Thymus (tissue), 11 donors: ENCODE measurements around the gene ZRANB1. TPM values are rescaled to one million over a fixed set of nuclear protein-coding genes. Genes with fewer than 3 reads are reported as not detected.

Experiments
- DNase-seq, 9 donors: peaks; one replicate each; pipeline ENCODE4 v3.0.0-alpha.2; 2013; ENCODE audit warnings: low spot score in 9 of 9, low read depth in 6 of 9, missing footprints in 1 of 9
- H3K27ac ChIP-seq, 2 donors: one replicate each; pipeline ENCODE4 v1.5.1; 2013; ENCODE audit warnings: control low read depth in 1 of 2, low read depth in 1 of 2, low read length in 1 of 2, mild to moderate bottlenecking in 1 of 2, moderate library complexity in 1 of 2
- H3K27me3 ChIP-seq, 2 donors: one replicate each; pipeline ENCODE4 v1.5.1; 2013; ENCODE audit warnings: low read length in 1 of 2; ENCODE audit not compliant: control insufficient read depth in 2 of 2, insufficient read depth in 1 of 2
- H3K36me3 ChIP-seq, 2 donors: one replicate each; pipeline ENCODE4 v1.5.1; 2013; ENCODE audit warnings: low read length in 1 of 2, mild to moderate bottlenecking in 1 of 2, moderate library complexity in 1 of 2; ENCODE audit not compliant: control insufficient read depth in 2 of 2, insufficient read depth in 2 of 2
- H3K4me1 ChIP-seq, 2 donors: one replicate each; pipeline ENCODE4 v1.5.1; 2013; ENCODE audit warnings: low read length in 2 of 2; ENCODE audit not compliant: control insufficient read depth in 2 of 2, insufficient read depth in 2 of 2
- H3K4me3 ChIP-seq, 2 donors: one replicate each; pipeline ENCODE4 v1.5.1; 2013; ENCODE audit warnings: low read length in 2 of 2, control low read depth in 1 of 2, mild to moderate bottlenecking in 1 of 2
- H3K9me3 ChIP-seq, 2 donors: one replicate each; pipeline ENCODE4 v1.5.1; 2013; ENCODE audit warnings: low read length in 1 of 2, mild to moderate bottlenecking in 1 of 2; ENCODE audit not compliant: control insufficient read depth in 2 of 2, insufficient read depth in 1 of 2
- WGBS: extraction: QIAGEN DNeasy Blood & Tissue Kit; methylation state at CpG from one replicate; pipeline ENCODE4 v1.1.7; 2013; 5-methylcytosine and 5-hydroxymethylcytosine counted together
- polyA plus RNA-seq: library from polyadenylated mRNA; stranded (reverse); fragments of 200-250 nt; gene quantifications from one replicate; pipeline ENCODE4 v1.2.3, GENCODE V29; 2013
- total RNA-seq: library from RNA; stranded (reverse); fragments of 120-200 nt; gene quantifications from one replicate; pipeline ENCODE4 v1.2.4, GENCODE V29; 2013
- donor health status: healthy.

ZRANB1 gene
- total and polyA plus RNA-seq, 2 donors: 16.0 to 17.5 TPM

- Histone ChIP-seq H3K4me1 (no peaks in the 10 kb centered on the region), H3K27ac (no peak overlapping the region), H3K9me3 (no peaks in the 10 kb centered on the region), H3K4me3 (no peak overlapping the region), H3K27me3 (no peaks in the 10 kb centered on the region), H3K36me3 (no peaks in the 10 kb centered on the region)
- no peak for DNase-seq
- 95% methylated on average over 16 of the region's 16 CpGs for WGBS
Observed at GRCh38 chr10:125011171-125011925, 69.4 kb downstream of the ZRANB1 start.

GRCh38 chr10:125011926-125012705 lies 70.2 kb downstream of the ZRANB1 start:
- DNase-seq: no peak
- WGBS: 97% methylated on average over 27 of the region's 27 CpGs
- Histone ChIP-seq H3K27me3 (no peaks in the 10 kb centered on the region), H3K9me3 (no peaks in the 10 kb centered on the region), H3K27ac (no peak overlapping the region), H3K4me3 (no peak overlapping the region), H3K36me3 (no peaks in the 10 kb centered on the region), H3K4me1 (no peaks in the 10 kb centered on the region)

- Histone ChIP-seq H3K4me3 (no peak overlapping the region), H3K36me3 (no peaks in the 10 kb centered on the region), H3K9me3 (no peaks in the 10 kb centered on the region), H3K27ac (no peak overlapping the region), H3K4me1 (no peaks in the 10 kb centered on the region), H3K27me3 (no peaks in the 10 kb centered on the region)
- DNase-seq: no peak
- 96% methylated on average over 15 of the region's 15 CpGs for WGBS
Observed at GRCh38 chr10:125012851-125013528, 71.1 kb downstream of the ZRANB1 start.

GRCh38 chr10:125013529-125013872 lies 71.6 kb downstream of the ZRANB1 start:
- no peak for DNase-seq
- Histone ChIP-seq H3K4me1 (no peaks in the 10 kb centered on the region), H3K9me3 (no peaks in the 10 kb centered on the region), H3K27me3 (no peaks in the 10 kb centered on the region), H3K27ac (no peak overlapping the region), H3K4me3 (no peak overlapping the region), H3K36me3 (no peaks in the 10 kb centered on the region)
- 98% methylated on average over 7 of the region's 7 CpGs for WGBS

GRCh38 chr10:125014086-125014830 lies 72.3 kb downstream of the ZRANB1 start:
- Histone ChIP-seq H3K9me3 (no peaks in the 10 kb centered on the region), H3K4me1 (no peaks in the 10 kb centered on the region), H3K27me3 (no peaks in the 10 kb centered on the region), H3K27ac (no peak overlapping the region), H3K4me3 (no peak overlapping the region), H3K36me3 (no peaks in the 10 kb centered on the region)
- no peak for DNase-seq
- WGBS: 95% methylated on average over 20 of the region's 20 CpGs

- Histone ChIP-seq H3K4me3 (no peak overlapping the region), H3K36me3 (no peaks in the 10 kb centered on the region), H3K4me1 (no peaks in the 10 kb centered on the region), H3K27ac (no peak overlapping the region), H3K9me3 (no peaks in the 10 kb centered on the region), H3K27me3 (no peaks in the 10 kb centered on the region)
- no peak for DNase-seq
- WGBS: 65% methylated on average over 19 of the region's 19 CpGs
Observed at GRCh38 chr10:125014836-125015355, 73.0 kb downstream of the ZRANB1 start.

- Histone ChIP-seq H3K4me3 (no peak overlapping the region), H3K27me3 (no peaks in the 10 kb centered on the region), H3K9me3 (no peaks in the 10 kb centered on the region), H3K36me3 (no peaks in the 10 kb centered on the region), H3K4me1 (no peaks in the 10 kb centered on the region), H3K27ac (no peak overlapping the region)
- 72% methylated on average over 23 of the region's 23 CpGs for WGBS
- no peak for DNase-seq
Observed at GRCh38 chr10:125015356-125015944, 73.5 kb downstream of the ZRANB1 start.

GRCh38 chr10:125016123-125016522 lies 74.2 kb downstream of the ZRANB1 start:
- H3K27ac ChIP-seq: no peak overlapping the region
- no peak for DNase-seq
- 94% methylated on average over 10 of the region's 10 CpGs for WGBS
- H3K27me3 ChIP-seq: no peaks in the 10 kb centered on the region
- H3K36me3 ChIP-seq: no peaks in the 10 kb centered on the region
- H3K4me3 ChIP-seq: no peak overlapping the region
- no peaks in the 10 kb centered on the region for H3K9me3 ChIP-seq
- no peaks in the 10 kb centered on the region for H3K4me1 ChIP-seq
